SIG-M5 (cell line): Measurements from ENCODE around the gene KRT83.
"Not testable (repeated sequence)": the region's sequence is repeated elsewhere in the genome, so short reads cannot be mapped to it uniquely, and the experiment has no call there.

Experiments used
- DNase-seq: peaks from one replicate; lab custom pipeline; 2025; lab: John Stamatoyannopoulos, UW

The KRT83 gene

DNA sequence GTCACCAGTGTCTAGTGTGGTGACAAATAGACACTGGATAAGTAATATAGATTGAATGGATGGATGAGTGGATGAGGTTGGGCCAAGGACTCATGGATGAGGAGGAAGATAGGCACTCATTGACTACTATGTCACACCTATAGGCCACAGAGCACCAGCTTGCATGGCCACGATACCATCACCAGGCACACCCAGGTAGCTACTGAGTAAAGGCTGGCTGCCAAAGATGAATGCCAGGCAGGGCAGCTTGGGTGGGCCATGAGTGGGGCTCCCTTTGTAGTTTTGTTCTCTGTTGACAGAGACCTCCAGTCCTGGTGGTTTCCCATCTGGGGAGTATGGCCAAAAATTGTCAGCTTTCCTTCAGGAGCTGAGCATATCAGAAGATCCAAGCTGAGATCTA is 11.2 kb upstream of the KRT83 start:
- no peak for DNase-seq

DNA sequence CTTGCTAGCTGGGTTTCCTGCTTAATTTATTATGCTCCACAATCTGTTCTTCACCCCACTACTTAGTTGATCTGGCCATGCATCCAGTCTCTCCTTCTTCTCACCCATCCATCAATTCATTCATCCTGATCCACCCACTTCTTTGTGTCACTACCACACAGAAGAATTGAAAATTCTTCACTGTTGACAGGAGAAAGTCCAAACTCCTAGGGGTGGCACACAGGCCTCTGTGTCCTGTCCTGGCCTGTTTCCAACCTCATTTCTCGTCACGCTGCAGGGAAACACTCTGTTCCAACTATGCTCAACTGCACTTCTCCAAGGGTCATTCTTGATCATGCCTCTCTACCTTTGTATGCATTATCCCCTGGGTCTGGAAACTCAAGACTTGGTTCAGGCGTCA is 10.6 kb upstream of the KRT83 start:
- no peak for DNase-seq

DNA sequence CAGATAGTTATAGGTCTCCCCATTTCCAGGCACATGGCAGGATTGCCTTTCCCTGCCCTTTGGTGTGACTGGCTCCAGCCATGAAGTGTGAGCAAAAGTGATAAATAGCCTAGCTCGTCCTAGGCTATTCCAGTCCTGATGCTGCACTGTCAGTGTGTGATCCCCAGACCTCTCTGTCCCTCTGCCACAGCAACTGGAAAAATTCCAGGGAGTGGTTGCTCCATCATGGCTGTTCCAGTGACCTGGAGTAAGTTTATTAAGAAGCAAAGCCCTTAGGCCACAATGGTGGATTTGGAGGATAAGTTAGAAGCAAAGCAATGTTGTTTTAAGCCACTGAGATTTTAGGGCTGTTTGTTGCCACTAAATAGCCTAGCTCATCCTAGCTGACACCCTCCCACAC is 9.8 kb upstream of the KRT83 start:
- DNase-seq, result no peak

GRCh38 chr12:52327830-52328500 is 6.8 kb upstream of the KRT83 start:
- no peak for DNase-seq

DNA sequence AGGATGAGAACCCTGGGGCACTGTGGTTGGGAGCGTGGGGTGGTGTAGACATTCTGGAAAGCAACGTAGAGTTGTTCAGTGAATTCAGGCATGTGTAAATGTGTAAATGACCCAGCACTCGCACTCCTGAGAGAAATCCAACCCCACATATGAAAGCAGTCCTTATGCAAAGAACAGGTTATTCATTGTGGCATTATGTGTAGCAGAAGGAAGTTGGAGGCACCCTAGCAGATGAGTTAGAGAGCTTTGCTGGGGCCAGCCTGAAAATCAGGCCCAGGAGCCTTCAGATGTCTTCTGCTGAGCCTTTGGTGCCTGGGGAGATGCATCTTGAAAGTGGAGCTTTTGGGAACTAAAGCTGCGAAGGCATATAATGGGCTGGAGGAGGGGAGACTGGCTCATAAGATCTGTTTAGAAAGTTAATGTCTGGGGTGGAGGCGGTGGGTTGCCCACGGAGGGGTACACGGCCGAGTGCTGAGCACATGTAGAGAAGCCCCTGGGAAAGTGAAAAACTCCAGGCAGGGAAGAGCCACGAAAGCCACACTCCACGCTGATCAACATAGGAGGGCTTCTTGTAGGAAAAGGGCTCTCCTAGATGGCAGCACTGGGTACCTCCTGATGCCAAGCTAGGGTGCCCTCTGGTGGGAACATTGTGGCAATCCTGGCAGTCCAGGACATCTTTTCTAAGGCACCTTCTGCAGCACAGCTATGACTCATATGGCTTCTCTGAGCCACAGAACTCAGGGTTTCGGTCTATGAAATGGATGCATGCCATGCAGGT is 6.0 kb upstream of the KRT83 start:
- DNase-seq, result peak; percentile 22

- no peak for DNase-seq
These were observed 2.9 kb upstream of the KRT83 start for GRCh38 chr12:52324153-52324444.

GRCh38 chr12:52323416-52324152 is 2.4 kb upstream of the KRT83 start:
- no peak for DNase-seq

DNA sequence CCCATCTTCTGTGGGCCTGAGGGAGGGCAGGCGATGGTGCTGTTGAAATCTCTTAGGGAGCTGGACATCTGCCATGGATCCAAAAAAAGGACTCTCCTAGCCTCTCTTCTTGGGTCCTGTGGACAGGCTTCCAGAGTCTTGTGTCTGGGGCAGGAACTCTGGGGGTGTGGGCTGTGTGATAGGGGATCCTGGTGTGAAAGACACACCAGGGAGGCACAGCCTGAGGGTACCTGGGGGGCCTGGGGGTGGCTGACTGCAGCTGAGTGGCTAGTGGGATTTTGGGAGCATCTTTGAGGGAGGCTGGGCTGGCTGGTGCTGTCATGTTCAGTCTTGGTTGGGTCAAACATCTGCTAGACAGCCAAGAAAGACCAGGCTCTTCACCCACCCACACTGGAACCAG is 1.8 kb upstream of the KRT83 start:
- DNase-seq, result no peak

DNA sequence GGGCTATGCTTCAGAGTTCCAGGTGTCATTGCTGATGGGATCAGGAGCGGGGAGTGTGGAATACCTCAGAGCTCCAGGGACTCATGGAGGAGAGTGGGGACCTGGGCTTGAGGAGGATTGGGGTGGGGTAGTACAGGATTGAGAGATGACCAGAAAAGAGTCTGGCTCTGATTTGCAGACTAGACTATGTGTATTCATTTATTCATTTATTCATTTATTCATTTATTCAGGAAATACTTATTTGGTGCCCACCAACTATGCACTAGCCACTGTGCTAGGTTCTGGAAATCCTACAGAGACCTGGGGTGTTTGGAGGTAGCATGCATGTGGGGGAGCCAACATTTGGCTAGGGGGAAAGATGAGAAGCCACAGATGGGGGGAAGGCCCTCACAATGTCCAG is 871 bp upstream of the KRT83 start:
- no peak for DNase-seq

DNA sequence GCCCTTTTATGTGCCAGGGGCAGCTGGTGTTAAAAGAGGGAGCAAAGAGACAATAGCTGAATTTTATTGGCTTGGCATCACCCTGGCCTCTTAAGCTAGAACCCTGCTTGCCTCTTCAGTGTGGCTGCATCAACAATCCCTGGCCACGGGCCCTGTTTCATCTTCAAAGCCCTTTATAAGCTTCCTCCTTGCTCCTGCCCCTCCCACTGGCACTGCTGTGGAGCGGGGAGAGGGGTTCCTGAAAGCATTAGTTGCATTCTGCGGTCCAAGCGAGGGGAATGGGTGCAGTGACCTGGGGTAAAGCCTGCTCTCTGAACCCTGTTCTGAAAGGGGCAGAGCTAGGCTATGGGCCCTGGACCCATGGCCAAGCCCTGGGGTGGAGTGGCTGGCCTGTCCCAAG is 220 bp upstream of the KRT83 start:
- DNase-seq, result no peak

- no peak for DNase-seq
These were observed 2.1 kb downstream of the KRT83 start for GRCh38 chr12:52319097-52319496.

GRCh38 chr12:52318241-52318990 is 2.8 kb downstream of the KRT83 start:
- no peak for DNase-seq

DNA sequence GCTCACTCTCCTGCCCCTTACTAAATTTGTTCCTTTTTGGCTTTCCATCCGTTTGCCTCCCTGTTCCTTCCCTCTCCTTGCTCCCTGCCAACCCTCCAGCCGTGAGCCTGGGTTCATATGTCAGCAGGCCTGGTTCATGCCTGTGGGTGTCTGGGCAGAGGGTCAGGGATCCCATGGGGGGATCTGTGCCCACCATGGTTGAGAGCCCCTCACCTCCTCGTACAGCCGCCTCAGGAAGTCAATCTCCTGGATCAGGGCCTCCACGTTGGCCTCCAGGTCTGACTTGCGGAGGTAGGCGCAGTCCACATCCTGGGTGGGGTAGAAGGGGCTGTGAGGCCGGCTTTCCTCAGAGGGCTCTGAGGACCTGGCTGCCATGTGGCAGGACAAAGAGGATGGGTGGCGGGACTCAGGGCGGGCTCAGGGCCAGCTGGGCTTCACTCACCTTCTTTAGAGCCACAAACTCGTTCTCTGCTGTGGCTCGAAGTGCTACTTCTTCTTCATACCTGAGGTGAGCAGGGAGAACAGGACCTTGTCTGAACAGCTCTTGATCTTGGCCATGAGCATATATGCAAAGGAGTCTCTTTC is 3.6 kb downstream of the KRT83 start:
- DNase-seq, result no peak

GRCh38 chr12:52316701-52317100 is 4.5 kb downstream of the KRT83 start:
- no peak for DNase-seq

DNA sequence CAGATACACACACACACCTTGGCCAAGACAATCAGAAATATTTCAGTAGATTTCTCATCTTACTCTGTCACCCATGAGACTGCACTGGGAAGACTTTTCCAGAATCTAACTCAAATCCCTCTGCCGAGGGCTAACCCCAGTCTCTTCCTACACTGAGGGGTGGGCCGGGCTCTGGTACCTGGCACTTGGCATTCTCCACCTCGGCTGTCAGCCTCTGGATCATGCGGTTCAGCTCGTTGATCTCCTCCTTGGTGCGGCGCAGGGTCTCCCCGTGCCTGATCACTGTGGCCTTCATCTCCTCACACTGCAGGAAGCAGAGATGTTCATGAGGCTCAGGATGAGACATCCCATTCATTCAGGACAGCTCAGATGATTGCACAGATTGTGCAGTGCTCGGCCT is 4.9 kb downstream of the KRT83 start:
- no peak for DNase-seq

GRCh38 chr12:52315721-52316120 is 5.5 kb downstream of the KRT83 start:
- not testable (repeated sequence) for DNase-seq

GRCh38 chr12:52314511-52314910 is 6.7 kb downstream of the KRT83 start:
- no peak for DNase-seq

DNA sequence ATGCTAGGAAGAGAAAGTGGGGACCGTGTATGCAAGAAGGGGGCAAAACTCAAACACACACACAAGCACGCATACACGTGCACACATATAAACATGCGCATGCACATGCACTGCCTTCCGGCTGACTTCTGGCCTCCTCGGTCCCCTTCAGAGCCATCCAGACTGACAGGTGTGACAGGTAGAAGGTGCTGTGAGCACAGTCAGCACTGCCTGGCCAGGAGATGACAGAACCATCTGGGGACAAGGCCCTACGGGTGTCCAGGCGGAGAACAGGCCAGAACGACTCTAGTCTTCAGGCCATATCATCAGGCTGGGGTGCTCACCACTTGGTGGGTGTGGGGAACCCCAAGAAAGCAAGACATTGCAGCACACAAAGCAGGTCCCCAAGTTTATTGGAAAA is 7.3 kb downstream of the KRT83 start:
- DNase-seq, result no peak

DNA sequence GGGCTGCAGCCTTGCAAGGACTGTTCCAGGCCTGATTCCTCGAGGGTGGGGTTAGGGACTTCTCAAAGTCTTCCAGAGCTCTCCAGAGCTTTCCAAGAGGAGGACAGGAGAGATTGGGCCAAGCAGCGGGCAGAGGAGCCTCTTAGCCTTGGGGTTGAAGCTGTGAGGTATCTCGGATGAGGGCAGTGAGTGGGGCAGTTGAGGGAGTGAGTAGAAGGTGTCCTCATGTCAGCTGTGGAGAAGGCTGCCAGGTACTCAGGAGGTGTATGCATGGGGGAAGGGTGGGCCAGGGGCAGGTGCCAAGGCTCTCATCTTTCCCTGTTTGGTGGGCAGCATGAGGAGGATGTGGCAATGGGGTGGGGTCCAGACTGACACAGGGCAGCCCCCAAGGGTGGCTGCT is 7.7 kb downstream of the KRT83 start:
- DNase-seq, result no peak

GRCh38 chr12:52312086-52312485 is 9.1 kb downstream of the KRT83 start:
- no peak for DNase-seq

DNA sequence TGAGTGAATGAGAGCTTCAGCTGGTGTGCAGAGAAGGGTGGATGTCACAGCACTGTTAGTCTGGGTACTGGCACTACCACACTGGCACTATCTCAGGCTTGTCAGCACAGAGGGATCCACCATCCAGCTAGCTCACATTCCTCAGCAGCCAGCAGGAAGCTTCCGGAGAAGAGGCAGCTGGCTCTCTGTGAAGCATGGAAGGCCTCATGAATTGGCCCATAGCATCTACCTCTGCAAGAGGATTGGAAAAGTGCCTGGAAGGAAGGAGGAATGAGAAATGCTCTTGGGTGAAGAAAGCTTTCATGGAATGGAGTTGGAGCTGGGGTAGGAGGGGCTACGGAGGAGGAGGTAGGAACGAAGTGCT is 9.9 kb downstream of the KRT83 start:
- no peak for DNase-seq

DNA sequence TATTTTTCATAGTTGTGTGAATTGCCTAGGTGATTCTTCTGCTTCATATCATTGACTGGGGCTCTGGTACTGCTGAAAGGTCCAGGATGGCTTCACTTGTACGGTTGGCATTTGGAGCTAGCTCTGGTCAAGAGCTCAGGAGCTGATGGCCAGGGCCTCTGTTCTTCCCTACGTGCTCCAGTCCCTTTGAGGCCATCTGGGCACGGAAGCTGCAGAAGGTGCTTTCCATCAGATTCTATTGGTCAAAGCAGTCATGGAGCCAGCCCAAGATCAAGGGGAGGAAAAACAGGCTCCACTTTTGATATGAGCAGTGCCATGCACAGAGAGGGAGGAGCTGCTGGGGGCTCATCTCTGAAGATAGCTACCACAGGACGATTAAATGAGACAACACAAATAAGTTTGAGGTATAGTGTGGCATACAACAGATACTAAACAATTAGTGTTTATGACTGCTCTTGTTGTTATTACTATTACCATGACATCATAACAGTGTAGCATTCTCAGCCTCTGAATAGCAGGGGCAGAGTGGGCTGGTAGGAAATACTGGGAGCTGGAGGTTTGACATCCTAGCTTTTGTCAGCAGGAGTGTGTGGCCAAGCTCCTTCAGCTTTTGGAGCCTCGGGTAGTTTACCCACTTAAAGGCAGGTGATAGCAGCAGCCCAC is 10.4 kb downstream of the KRT83 start:
- DNase-seq, result no peak
